HepG2 (cell line): Measurements from ENCODE around the gene ATP2B3. TPM values are rescaled to one million over a fixed set of nuclear protein-coding genes. Genes with fewer than 3 reads are reported as not detected.
A peak's percentile ranks its signal among the peaks of the same experiment; 100 is the strongest.

ENCODE experiments used
- ATAC-seq: fragments of 200-7000 bp; cut with Tn5 transposase; 3 replicates; pipeline ENCODE4 v1.9.1; 2020; ENCODE audit warnings: mild to moderate bottlenecking, moderate library complexity
- BruUV-seq: library from RNA; stranded (reverse); fragments of 400-500 nt; replicated peaks from 2 replicates; lab custom pipeline; 2021; lab: Mats Ljungman, UMichigan
- CTCF ChIA-PET: fragments of 300-600 bp; formaldehyde crosslinking; extraction: SDS; loops from one replicate; lab custom pipeline; 2021; ENCODE audit warnings: low total read pairs, inconsistent platforms, low intra/inter-chr PET ratio; lab: Yijun Ruan, JAX
- POLR2A ChIA-PET: fragments of 350-600 bp; sonication (Branson Sonifier 250); formaldehyde crosslinking; loops from one replicate; lab custom pipeline; 2020; ENCODE audit warnings: antibody characterized with exemption, inconsistent platforms; lab: Yijun Ruan, JAX
- DNase-seq: peaks from one replicate; pipeline ENCODE4 v3.0.0-alpha.2; 2015; ENCODE audit warnings: low spot score
- FAIRE-seq: peaks from 3 replicates; lab custom pipeline; 2011; peaks lifted over from hg19 to GRCh38; lab: Jason Lieb, UNC
- H2AFZ ChIP-seq: one replicate; pipeline ENCODE4 v1.6.1; 2011; ENCODE audit warnings: low read length, inconsistent platforms
- H3K27ac ChIP-seq: fragments of 300-600 bp; 3 replicates; pipeline ENCODE4 v1.8.0; 2011; ENCODE audit warnings: mixed run types, mild to moderate bottlenecking, mixed read lengths, low read length, inconsistent platforms; ENCODE audit not compliant: insufficient read depth; ENCODE audit errors: extremely low read length
- H3K27me3 ChIP-seq, 2 experiments: fragments of 200-600 bp in 1 of 2; 2 replicates in 1 of 2; 3 replicates in 1 of 2; pipeline versions ENCODE4 v1.6.0 to v1.8.0; 2011; ENCODE audit warnings: low read length in 2 of 2, mild to moderate bottlenecking in 2 of 2, moderate library complexity in 2 of 2, inconsistent platforms in 1 of 2; ENCODE audit not compliant: insufficient read depth in 2 of 2, control insufficient read depth in 1 of 2
- H3K36me3 ChIP-seq, 2 experiments: fragments of 200-600 bp in 1 of 2; replicated peaks in 1 of 2; 2 replicates in 1 of 2; 3 replicates in 1 of 2; pipeline versions ENCODE4 v1.5.1 to v1.8.0; 2011; ENCODE audit warnings: low read length in 2 of 2, inconsistent platforms in 1 of 2; ENCODE audit not compliant: insufficient read depth in 2 of 2, control insufficient read depth in 1 of 2
- H3K4me1 ChIP-seq: 2 replicates; pipeline ENCODE4 v1.5.1; 2012; ENCODE audit warnings: low read length, inconsistent platforms; ENCODE audit not compliant: insufficient read depth
- H3K4me2 ChIP-seq: 2 replicates; pipeline ENCODE4 v1.6.0; 2011; ENCODE audit warnings: low read depth, low read length, inconsistent platforms
- H3K4me3 ChIP-seq, 3 experiments: fragments of 200-600 bp in 1 of 3; sonication (generic), shearing (Covaris generic) in 1 of 3; replicated peaks in 1 of 3; 2 replicates each; pipeline ENCODE4 v1.5.1; 2011 to 2016; ENCODE audit warnings: low read length in 3 of 3, inconsistent platforms in 2 of 3, low read depth in 2 of 3, mild to moderate bottlenecking in 2 of 3, control low read depth in 1 of 3, mixed read lengths in 1 of 3; ENCODE audit not compliant: insufficient read depth in 1 of 3
- H3K79me2 ChIP-seq: one replicate; pipeline ENCODE4 v1.6.1; 2011; ENCODE audit warnings: low read length, inconsistent platforms; ENCODE audit not compliant: insufficient read depth
- H3K9ac ChIP-seq: 2 replicates; pipeline ENCODE4 v1.6.0; 2011; ENCODE audit warnings: mild to moderate bottlenecking, low read depth, low read length, inconsistent platforms; ENCODE audit not compliant: insufficient read depth
- H3K9me3 ChIP-seq: 2 replicates; pipeline ENCODE4 v1.5.1; 2012; ENCODE audit warnings: mild to moderate bottlenecking, low read length
- H4K20me1 ChIP-seq: 2 replicates; pipeline ENCODE4 v1.6.0; 2011; ENCODE audit warnings: inconsistent platforms, mild to moderate bottlenecking, low read length, moderate library complexity; ENCODE audit not compliant: insufficient read depth
- ARID2 ChIP-seq: sonication (generic); formaldehyde crosslinking; IDR thresholded peaks from 2 replicates; pipeline ENCODE4 v1.8.1; 2022; ENCODE audit warnings: mild to moderate bottlenecking, missing genetic modification reagents, borderline replicate concordance
- BHLHE40 ChIP-seq: IDR thresholded peaks from 2 replicates; pipeline ENCODE4 v1.6.1; 2011; ENCODE audit warnings: low read length, improper control_type of control experiment
- CENPT ChIP-seq: sonication (generic); formaldehyde crosslinking; IDR thresholded peaks from 2 replicates; pipeline ENCODE4 v1.8.0; 2022; ENCODE audit warnings: low read depth, mild to moderate bottlenecking, moderate library complexity, missing genetic modification reagents
- GATAD1 ChIP-seq: IDR thresholded peaks from 2 replicates; pipeline ENCODE4 v1.6.1; 2016; ENCODE audit warnings: missing genetic modification reagents, missing compliant biosample characterization
- SOX6 ChIP-seq, 2 experiments: fragments of 450-650 bp in 1 of 2; sonication (generic) in 1 of 2; formaldehyde crosslinking in 1 of 2; IDR thresholded peaks; 2 replicates each; pipeline versions ENCODE4 v1.4.0 to v1.6.1; 2017 to 2020; ENCODE audit warnings: antibody characterized with exemption in 1 of 2, mild to moderate bottlenecking in 1 of 2, missing genetic modification reagents in 1 of 2
- ZBTB33 ChIP-seq: sonication (generic); formaldehyde crosslinking; IDR thresholded peaks from 2 replicates; pipeline ENCODE4 v1.4.0; 2020; ENCODE audit warnings: missing genetic modification reagents
- ZNF512 ChIP-seq: sonication (generic); formaldehyde crosslinking; IDR thresholded peaks from 2 replicates; pipeline ENCODE4 v1.4.0; 2020; ENCODE audit warnings: mild to moderate bottlenecking, missing genetic modification reagents
- ZNF878 ChIP-seq: sonication (generic); formaldehyde crosslinking; IDR thresholded peaks from 2 replicates; pipeline ENCODE4 v1.8.1; 2023; ENCODE audit warnings: mild to moderate bottlenecking, missing genetic modification reagents, moderate library complexity
- WGBS: methylation state at CpG from one replicate; pipeline ENCODE4 v1.1.6; 2017; ENCODE audit warnings: low lambda C conversion rate; 5-methylcytosine and 5-hydroxymethylcytosine counted together
- in situ Hi-C: cut with HindIII; loops from 2 replicates; pipeline ENCODE4 v1.10.0; 2017; ENCODE audit warnings: low pct_unique_long_range_greater_than_20kb; ENCODE audit not compliant: extremely low pct_ligation_motif_present
- intact Hi-C: fragments of 100-400 bp; cut with micrococcal nuclease; formaldehyde crosslinking; loops from one replicate; pipeline ENCODE4 v1.10.0; 2022; ENCODE audit not compliant: unreplicated experiment
- polyA plus RNA-seq, 8 experiments: library from polyadenylated mRNA; depleted of rRNA in 3 of 8; stranded (reverse) in 7 of 8; unstranded in 1 of 8; fragments of >200 nt; fragmentation: Illumina TruSeq in 4 of 8; extraction: Trizol in 4 of 8; gene quantifications; 2 replicates each; pipeline versions ENCODE4 v1.2.1 to v1.2.3, GENCODE V29; 2011 to 2016; ENCODE audit warnings: low read depth in 4 of 8, missing spikeins in 1 of 8, mixed read lengths in 1 of 8; ENCODE audit not compliant: insufficient read depth in 1 of 8
- total RNA-seq, 5 experiments: library from RNA; depleted of rRNA; stranded (reverse); fragments of >200 nt; fragmentation: Illumina TruSeq; extraction: Trizol; gene quantifications; 2 replicates each; pipeline ENCODE4 v1.2.3, GENCODE V29; 2016; ENCODE audit warnings: low read depth in 1 of 5

The ATP2B3 gene
- total and polyA plus RNA-seq, 2 of the 13 experiments (the other 11 are each of a cell fraction or from before 2014, with no cell fraction given): not detected

- TF ChIP-seq SOX6 (IDR thresholded peaks at IDR 0.05) (no peak), SOX6 (CRISPR knock-in tag; IDR thresholded peaks at IDR 0.05) (0 out of 2 replicates have a peak, but pooled peaks have one; percentile 6), ZNF878 (no peak), ZBTB33 (CRISPR knock-in tag) (peak; percentile 89), CENPT (no peak)
Observed at GRCh38 chrX:153610836-153611213, 93.4 kb downstream of the ATP2B3 start (continued).

GRCh38 chrX:153611298-153612095 lies 94.1 kb downstream of the ATP2B3 start:
- peaks cover 18% of the 10 kb centered on the region for H3K4me1 ChIP-seq
- CTCF ChIA-PET: interaction anchor here (1.1 to 2.7 kb wide), 4 partner anchors 25 to 41 kb away, joined by 3 to 21 read pairs (median 11); no protein-coding TSS in a partner anchor
- H3K4me3 ChIP-seq: no peak overlapping the region
- H3K27ac ChIP-seq: peak overlapping the region; percentile 72
- no peak for ATAC-seq
- peak overlapping the region; percentile 74 for H3K4me2 ChIP-seq
- H2AFZ ChIP-seq: no peak overlapping the region
- H4K20me1 ChIP-seq: no peaks in the 10 kb centered on the region
- H3K27me3 ChIP-seq: no peaks in the 10 kb centered on the region
- intact Hi-C loops: loop anchor here (2.0 kb wide), 1 partner anchor 51 kb away; no protein-coding TSS in a partner anchor
- TF ChIP-seq ARID2 (CRISPR knock-in tag) (no peak), ZNF512 (no peak), GATAD1 (CRISPR knock-in tag) (no peak), BHLHE40 (no peak)
- TF ChIP-seq, all 625 proteins: peak for 0
- no TSS peak for BruUV-seq
- Histone ChIP-seq H3K9ac (no peak overlapping the region), H3K36me3 (no peaks in the 10 kb centered on the region), H3K79me2 (no peaks in the 10 kb centered on the region), H3K9me3 (no peaks in the 10 kb centered on the region)
- in situ Hi-C loops: loop anchor here (5.0 kb wide), 1 partner anchor 36 kb away; the partner anchor contains the start of gene DUSP9
- FAIRE-seq (no peak), DNase-seq (no peak)
- POLR2A ChIA-PET: interaction anchor here (1.0 to 9.1 kb wide), 4 partner anchors 15 to 37 kb away, joined by 5 to 144 read pairs (median 54); partner anchors contain the start of gene DUSP9
- WGBS: 83% methylated on average over 4 of the region's 14 CpGs
